GM18498 (cell line): ENCODE measurements around the gene PIP5K1A.
"Not testable (repeated sequence)": the region's sequence is repeated elsewhere in the genome, so short reads cannot be mapped to it uniquely, and the experiment has no call there.

Experiments
- ATAC-seq: cut with Tn5 transposase; IDR thresholded peaks from one replicate; pipeline ENCODE4 v1.9.1; 2021; ENCODE audit warnings: mild to moderate bottlenecking, moderate library complexity; ENCODE audit not compliant: unreplicated experiment

The PIP5K1A gene, protein sequence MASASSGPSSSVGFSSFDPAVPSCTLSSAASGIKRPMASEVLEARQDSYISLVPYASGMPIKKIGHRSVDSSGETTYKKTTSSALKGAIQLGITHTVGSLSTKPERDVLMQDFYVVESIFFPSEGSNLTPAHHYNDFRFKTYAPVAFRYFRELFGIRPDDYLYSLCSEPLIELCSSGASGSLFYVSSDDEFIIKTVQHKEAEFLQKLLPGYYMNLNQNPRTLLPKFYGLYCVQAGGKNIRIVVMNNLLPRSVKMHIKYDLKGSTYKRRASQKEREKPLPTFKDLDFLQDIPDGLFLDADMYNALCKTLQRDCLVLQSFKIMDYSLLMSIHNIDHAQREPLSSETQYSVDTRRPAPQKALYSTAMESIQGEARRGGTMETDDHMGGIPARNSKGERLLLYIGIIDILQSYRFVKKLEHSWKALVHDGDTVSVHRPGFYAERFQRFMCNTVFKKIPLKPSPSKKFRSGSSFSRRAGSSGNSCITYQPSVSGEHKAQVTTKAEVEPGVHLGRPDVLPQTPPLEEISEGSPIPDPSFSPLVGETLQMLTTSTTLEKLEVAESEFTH

DNA sequence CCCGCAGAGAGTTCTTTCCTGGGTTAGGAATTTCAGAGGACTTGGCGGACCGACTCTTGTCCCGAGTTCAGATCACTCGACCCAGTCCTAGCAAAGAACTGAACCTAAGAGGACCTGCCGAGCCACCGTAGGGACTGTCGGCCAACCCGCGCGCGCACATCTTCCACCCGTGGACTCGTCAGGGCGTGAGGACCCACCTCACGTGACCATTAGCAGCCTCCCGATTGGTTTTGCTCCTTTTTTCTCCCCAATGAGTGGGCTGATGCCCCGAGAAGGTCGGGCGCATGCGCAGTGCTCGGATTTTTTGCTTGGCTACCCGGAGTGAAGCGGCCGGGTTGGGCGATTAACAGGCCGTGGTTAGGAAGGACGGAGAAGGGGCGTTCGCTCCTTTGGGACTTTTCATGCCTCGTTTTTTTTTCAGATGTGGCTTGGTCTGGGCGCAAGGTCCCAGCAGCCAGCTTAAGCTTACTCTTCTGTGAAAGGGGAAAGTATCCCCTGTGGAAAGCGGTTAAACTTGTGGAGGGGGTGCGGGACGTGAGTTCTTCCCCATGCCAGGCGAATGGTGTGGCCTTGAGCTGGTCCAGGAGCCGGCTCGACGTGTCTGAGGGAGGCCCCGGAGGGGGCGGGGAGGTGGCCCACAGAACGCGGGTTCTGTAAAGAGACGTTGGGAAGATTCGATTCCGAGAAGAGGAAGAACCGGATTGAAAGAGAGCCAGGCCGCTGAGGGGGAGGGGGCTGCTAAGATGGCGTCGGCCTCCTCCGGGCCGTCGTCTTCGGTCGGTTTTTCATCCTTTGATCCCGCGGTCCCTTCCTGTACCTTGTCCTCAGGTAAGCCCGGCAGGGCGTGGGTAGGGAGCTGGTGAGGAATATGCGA lies at the start of gene PIP5K1A:
Gene PIP5K1A (plus strand): TSS at position 299 of the 874 bp plus-strand sequence. CDS start 445 bp downstream, at position 744.
- ATAC-seq = peak; percentile 94

DNA sequence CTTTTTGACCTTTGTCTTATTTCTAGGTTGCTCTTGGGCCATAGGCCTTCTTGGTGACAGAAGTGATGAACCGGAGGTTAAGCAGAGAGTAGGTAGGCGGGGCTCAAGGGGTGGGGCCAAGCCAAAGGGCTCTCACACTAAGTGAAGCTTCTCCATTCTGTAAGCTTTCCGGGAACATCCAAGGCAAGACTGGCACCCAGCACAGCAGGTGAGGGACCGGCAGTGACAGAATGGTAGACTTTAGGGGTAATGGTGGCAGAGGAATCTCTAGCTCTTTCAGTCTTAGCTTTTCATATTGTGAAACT lies 41.9 kb upstream of the PIP5K1A start, which contains the start of gene TNFAIP8L2:
Gene TNFAIP8L2 (plus strand): TSS at position 135 of the 305 bp plus-strand sequence. CDS start 2,049 bp downstream, outside the sequence.
- ATAC-seq = peak; percentile 81

- no peak for ATAC-seq
These were observed 41.3 kb upstream of the PIP5K1A start for GRCh38 chr1:151157067-151157531.

GRCh38 chr1:151158326-151158725 lies 40.0 kb upstream of the PIP5K1A start:
- ATAC-seq = no peak

DNA sequence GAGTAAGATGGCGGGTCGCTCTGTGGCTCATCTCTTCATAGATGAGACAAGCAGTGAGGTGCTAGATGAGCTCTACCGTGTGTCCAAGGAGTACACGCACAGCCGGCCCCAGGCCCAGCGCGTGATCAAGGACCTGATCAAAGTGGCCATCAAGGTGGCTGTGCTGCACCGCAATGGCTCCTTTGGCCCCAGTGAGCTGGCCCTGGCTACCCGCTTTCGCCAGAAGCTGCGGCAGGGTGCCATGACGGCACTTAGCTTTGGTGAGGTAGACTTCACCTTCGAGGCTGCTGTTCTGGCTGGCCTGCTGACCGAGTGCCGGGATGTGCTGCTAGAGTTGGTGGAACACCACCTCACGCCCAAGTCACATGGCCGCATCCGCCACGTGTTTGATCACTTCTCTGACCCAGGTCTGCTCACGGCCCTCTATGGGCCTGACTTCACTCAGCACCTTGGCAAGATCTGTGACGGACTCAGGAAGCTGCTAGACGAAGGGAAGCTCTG lies 39.6 kb upstream of the PIP5K1A start:
- no peak for ATAC-seq

GRCh38 chr1:151159373-151159772 lies 39.0 kb upstream of the PIP5K1A start:
- no peak for ATAC-seq

- no peak for ATAC-seq
These were observed 33.5 kb upstream of the PIP5K1A start for GRCh38 chr1:151164732-151165280.

GRCh38 chr1:151165281-151165737 lies 33.0 kb upstream of the PIP5K1A start:
- ATAC-seq = no peak

- ATAC-seq = peak; percentile 91
These were observed 32.4 kb upstream of the PIP5K1A start, which contains the start of the genes LYSMD1 and SCNM1 for GRCh38 chr1:151165738-151166504. Gene LYSMD1, minus strand, starts transcription at chr1:151165902. Its CDS starts 644 bp downstream, at chr1:151165258. Gene SCNM1, plus strand, starts transcription at chr1:151166144. Its CDS starts 9 bp downstream, at chr1:151166153.

DNA sequence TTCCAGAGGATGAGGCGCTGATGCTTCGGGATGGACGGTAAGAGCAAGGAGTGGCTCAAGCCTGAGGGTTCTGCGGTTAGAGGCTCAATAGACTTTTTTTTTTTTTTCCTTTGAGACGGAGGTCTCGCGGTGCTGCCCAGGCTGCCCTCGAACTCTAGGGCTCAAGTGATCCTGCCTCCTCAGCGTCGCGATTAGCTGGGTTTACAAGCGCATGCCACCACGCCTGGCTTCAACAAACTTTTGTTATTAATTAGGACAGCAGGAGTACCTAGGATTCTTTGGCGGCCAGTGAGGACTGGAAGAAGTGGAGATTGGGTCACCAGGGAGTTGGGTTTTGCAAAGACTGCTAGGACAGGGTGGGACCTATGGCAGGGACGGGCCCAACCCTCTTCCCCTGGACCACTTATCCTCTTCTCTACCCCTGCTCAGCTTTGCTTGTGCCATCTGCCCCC lies 31.8 kb upstream of the PIP5K1A start:
- ATAC-seq = no peak

DNA sequence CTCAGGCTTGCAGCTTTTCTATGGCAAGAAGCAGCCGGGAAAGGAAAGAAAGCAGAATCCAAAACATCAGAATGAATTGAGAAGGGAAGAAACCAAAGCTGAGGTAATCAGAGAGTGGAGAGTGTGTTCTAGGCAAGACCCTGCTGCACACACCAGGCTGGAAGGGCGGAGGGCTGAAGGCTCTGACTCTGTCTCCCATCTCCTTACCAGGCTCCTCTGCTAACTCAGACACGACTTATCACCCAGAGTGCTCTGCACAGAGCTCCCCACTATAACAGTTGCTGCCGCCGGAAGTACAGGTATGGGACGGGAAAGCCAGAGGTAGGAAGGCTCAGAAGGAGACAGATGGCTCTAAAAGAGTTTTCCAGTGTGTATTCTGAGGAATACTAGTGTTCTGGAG lies 31.2 kb upstream of the PIP5K1A start:
- ATAC-seq = no peak

DNA sequence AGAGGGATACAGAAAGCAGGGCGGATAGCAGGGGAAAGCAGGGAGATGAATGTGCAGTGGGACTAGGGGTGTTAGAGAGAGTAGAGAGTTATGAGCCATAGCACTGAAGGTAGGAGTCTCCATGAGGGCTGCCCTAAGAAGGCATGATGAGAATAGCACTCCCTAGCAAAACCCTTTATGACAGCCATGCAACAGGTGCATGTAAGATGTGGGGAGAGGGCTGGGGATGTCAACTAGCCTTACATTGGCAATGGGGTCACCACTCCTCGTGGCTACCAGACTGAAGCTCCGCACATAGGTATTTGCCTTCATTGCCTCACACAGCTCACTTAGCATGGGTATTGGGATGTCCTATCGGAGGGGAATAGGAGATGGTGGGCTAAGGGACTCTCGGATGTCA lies 27.2 kb upstream of the PIP5K1A start:
- ATAC-seq = no peak

- ATAC-seq = no peak
These were observed 23.2 kb upstream of the PIP5K1A start for GRCh38 chr1:151175041-151175741.

DNA sequence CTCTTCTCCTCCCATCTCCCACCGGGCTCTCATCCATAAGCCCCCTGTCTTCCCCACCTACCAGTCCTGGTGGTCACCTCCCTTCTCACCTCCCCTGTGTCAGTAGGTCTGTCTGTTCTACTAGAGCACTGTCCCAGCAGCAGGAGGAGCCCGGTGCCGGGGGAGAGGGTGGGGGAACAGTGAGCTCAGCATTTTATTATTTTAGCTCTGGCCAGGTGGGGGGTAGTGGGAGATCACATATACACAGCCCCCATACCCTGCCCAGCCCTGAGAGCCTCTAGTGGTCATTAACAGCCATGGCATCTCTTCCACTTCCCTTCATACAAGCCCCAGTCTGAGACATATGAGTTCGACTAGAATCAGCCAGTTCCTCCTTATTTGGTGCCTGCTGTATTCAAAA lies 22.5 kb upstream of the PIP5K1A start, which contains the start of gene TMOD4:
Gene TMOD4 (minus strand): TSS at position 119 of the 400 bp plus-strand sequence. CDS start 1,106 bp downstream, outside the sequence.
- no peak for ATAC-seq

DNA sequence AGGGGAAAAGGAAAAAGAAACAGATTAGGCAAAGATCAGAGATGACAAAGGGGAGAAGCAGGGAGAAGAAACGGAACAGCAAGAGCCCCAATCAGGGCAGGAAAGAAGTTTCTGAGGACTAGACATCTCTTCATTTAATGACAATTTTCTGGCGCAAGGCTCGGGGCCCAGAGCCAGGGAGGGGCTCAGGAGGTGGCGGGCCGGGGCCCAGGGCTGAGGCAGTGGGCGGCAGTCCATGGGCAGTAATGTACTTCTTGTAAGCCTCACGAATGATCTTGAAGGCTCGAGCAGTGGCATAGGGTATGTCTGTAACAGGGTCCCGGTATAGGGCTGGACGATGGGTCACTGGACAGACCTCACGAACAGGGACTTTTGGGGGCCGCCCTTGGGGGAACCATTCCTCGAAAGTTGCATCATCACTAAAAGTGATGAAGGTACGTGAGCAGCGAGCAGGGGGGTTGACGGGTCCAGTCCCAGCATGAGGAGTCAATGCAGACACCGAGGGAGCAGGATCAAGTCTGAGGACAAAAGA lies 21.8 kb upstream of the PIP5K1A start:
- ATAC-seq = no peak

- ATAC-seq = no peak
These were observed 14.1 kb upstream of the PIP5K1A start for GRCh38 chr1:151184211-151184610.

- no peak for ATAC-seq
These were observed 11.1 kb upstream of the PIP5K1A start for GRCh38 chr1:151187205-151187604.

DNA sequence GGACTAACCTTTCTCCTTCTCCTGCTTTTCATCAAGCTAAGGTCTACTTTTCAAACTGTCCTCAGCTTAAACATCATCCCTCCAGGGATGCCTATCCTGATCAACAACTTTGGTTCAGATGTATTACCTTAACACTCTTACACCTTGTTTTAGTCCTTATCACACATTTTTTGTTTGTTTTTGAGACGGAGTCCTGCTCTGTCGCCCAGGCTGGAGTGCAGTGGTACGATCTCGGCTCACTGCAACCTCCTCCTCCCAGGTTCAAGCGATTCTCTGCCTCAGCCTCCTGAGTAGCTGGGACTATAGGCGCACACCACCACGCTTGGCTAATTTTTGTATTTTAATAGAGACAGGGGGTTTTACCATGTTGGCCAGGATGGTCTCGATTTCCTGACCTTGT lies 9.7 kb upstream of the PIP5K1A start:
- not testable (repeated sequence) for ATAC-seq
